Vagina (tissue), 2 donors: ENCODE data around the gene BCAS4. TPM values are rescaled to one million over a fixed set of nuclear protein-coding genes. Genes with fewer than 3 reads are reported as not detected.
"Not testable (repeated sequence)": the region's sequence is repeated elsewhere in the genome, so short reads cannot be mapped to it uniquely, and the experiment has no call there.

Source experiments
- DNase-seq, 2 donors: peaks; one replicate each; pipeline ENCODE4 v3.0.0-alpha.2; 2017; ENCODE audit errors: extremely low spot score in 2 of 2
- H3K27ac ChIP-seq: fragments of 200-600 bp; sonication (generic); one replicate; pipeline ENCODE4 v1.5.1; 2019
- H3K27me3 ChIP-seq: fragments of 200-600 bp; sonication (generic); one replicate; pipeline ENCODE4 v1.5.1; 2019
- H3K36me3 ChIP-seq, 2 donors: fragments of 200-600 bp; sonication (generic); one replicate each; pipeline ENCODE4 v1.5.1; 2017 to 2019
- H3K4me1 ChIP-seq: fragments of 200-600 bp; sonication (generic); one replicate; pipeline ENCODE4 v1.5.1; 2019
- H3K4me3 ChIP-seq, 2 donors: fragments of 200-600 bp; sonication (generic); 1 replicate in 1 of 2; 2 replicates in 1 of 2; pipeline ENCODE4 v1.5.1; 2016 to 2019
- H3K9me3 ChIP-seq: fragments of 200-600 bp; sonication (generic); one replicate; pipeline ENCODE4 v1.5.1; 2019
- POLR2A ChIP-seq, 2 donors: fragments of 450-650 bp; IDR thresholded peaks; one replicate each; pipeline ENCODE4 v1.6.1; 2017; ENCODE audit warnings: antibody characterized with exemption in 2 of 2, mild to moderate bottlenecking in 2 of 2, moderate library complexity in 2 of 2
- POLR2AphosphoS5 ChIP-seq, 2 donors: sonication (generic); formaldehyde crosslinking; IDR thresholded peaks; one replicate each; pipeline ENCODE4 v1.9.0; 2017; ENCODE audit warnings: antibody characterized with exemption in 2 of 2, mild to moderate bottlenecking in 2 of 2, low read depth in 1 of 2; ENCODE audit not compliant: insufficient read depth in 1 of 2
- intact Hi-C: fragments of 100-400 bp; cut with DNase I; formaldehyde crosslinking; loops from one replicate; pipeline ENCODE4 v1.15.1; 2023
- total RNA-seq: library from RNA; depleted of rRNA; stranded (reverse); fragments of >200 nt; gene quantifications from one replicate; pipeline ENCODE4 v1.2.3, GENCODE V29; 2016
- TF ChIP-seq, protein P1 (sequence below), 3 experiments: fragments of 450-650 bp in 2 of 3; fragments of 200-600 bp in 1 of 3; sonication (generic) in 1 of 3; IDR thresholded peaks; one replicate each; pipeline ENCODE4 v1.5.1; 2017 to 2019; ENCODE audit warnings: antibody characterized with exemption in 3 of 3, mild to moderate bottlenecking in 2 of 3, moderate library complexity in 2 of 3

BCAS4 gene
- total RNA-seq, 1 donor from 2014 or later = 1.7 TPM

DNA sequence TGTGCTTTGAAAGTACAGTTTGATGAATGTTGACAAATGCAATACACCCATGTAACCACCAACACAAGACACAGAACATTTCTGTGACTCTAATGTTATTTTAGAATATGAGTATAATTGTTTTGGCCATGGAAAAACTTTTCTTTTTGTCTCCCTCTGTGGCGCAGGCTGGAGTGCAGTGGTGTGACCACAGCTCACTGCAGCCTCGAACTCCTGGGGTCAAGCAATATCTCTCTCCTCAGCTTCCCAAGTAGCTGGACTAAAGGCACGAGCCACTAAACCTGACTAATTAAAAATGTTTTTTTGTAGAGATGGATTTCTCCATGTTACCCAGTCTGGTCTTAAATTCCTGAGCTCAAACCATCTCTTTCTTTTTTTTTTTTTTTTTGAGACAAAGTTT lies 20.3 kb upstream of the BCAS4 start:
- Histone ChIP-seq H3K27ac (no peak overlapping the region), H3K36me3 (no peaks in the 10 kb centered on the region), H3K4me1 (no peaks in the 10 kb centered on the region), H3K9me3 (no peaks in the 10 kb centered on the region), H3K4me3 (no peak overlapping the region), H3K27me3 (no peaks in the 10 kb centered on the region)
- intact Hi-C loops = no loop called here
- TF ChIP-seq POLR2AphosphoS5 (IDR thresholded peaks at IDR 0.05; ENCODE audit: insufficient read depth in 1 of 2, low read depth in 1 of 2) (no peak), POLR2A (IDR thresholded peaks at IDR 0.05) (no peak)
- TF ChIP-seq, protein P1, sequence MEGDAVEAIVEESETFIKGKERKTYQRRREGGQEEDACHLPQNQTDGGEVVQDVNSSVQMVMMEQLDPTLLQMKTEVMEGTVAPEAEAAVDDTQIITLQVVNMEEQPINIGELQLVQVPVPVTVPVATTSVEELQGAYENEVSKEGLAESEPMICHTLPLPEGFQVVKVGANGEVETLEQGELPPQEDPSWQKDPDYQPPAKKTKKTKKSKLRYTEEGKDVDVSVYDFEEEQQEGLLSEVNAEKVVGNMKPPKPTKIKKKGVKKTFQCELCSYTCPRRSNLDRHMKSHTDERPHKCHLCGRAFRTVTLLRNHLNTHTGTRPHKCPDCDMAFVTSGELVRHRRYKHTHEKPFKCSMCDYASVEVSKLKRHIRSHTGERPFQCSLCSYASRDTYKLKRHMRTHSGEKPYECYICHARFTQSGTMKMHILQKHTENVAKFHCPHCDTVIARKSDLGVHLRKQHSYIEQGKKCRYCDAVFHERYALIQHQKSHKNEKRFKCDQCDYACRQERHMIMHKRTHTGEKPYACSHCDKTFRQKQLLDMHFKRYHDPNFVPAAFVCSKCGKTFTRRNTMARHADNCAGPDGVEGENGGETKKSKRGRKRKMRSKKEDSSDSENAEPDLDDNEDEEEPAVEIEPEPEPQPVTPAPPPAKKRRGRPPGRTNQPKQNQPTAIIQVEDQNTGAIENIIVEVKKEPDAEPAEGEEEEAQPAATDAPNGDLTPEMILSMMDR (IDR thresholded peaks at IDR 0.05) = no peak
- DNase-seq = no peak

- no peak overlapping the region for H3K4me3 ChIP-seq
- no peaks in the 10 kb centered on the region for H3K9me3 ChIP-seq
- TF ChIP-seq POLR2AphosphoS5 (IDR thresholded peaks at IDR 0.05; ENCODE audit: insufficient read depth in 1 of 2, low read depth in 1 of 2) = no peak
- TF ChIP-seq POLR2A (IDR thresholded peaks at IDR 0.05) = no peak
- TF ChIP-seq, protein P1 (IDR thresholded peaks at IDR 0.05) = no peak
- DNase-seq = peak in 1 of 2 donors; percentile 44
- no peaks in the 10 kb centered on the region for H3K4me1 ChIP-seq
- no peaks in the 10 kb centered on the region for H3K27me3 ChIP-seq
- intact Hi-C loops = no loop called here
- H3K27ac ChIP-seq = no peak overlapping the region
- no peaks in the 10 kb centered on the region for H3K36me3 ChIP-seq
Observed at GRCh38 chr20:50776122-50776817, 18.6 kb upstream of the BCAS4 start.

DNA sequence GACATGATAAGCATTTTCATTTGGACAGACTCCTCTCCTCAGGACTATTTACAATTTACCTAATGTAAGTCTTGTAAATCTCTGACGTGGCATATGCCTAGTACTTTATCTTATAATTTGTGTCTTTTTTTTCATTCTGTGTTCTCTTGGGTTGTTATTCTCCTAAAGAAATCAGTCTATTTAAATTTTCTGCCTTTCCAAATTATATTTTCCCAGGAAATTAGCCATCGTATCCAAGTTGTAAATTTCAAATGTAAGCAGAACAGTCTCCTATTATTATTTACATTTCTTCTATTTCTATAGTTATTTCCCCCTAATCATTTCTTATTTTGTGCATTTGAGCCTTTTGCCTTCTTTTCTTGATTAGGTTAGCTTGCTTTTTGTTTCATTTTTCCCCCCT lies 17.5 kb upstream of the BCAS4 start:
- no peak for TF ChIP-seq POLR2A (IDR thresholded peaks at IDR 0.05)
- TF ChIP-seq, protein P1 (IDR thresholded peaks at IDR 0.05) = no peak
- no peak for TF ChIP-seq POLR2AphosphoS5 (IDR thresholded peaks at IDR 0.05; ENCODE audit: insufficient read depth in 1 of 2, low read depth in 1 of 2)
- Histone ChIP-seq H3K27ac (no peak overlapping the region), H3K4me1 (no peaks in the 10 kb centered on the region), H3K36me3 (no peaks in the 10 kb centered on the region), H3K4me3 (no peak overlapping the region), H3K9me3 (no peaks in the 10 kb centered on the region), H3K27me3 (no peaks in the 10 kb centered on the region)
- DNase-seq = no peak
- intact Hi-C loops = no loop called here

GRCh38 chr20:50778994-50779393 lies 15.9 kb upstream of the BCAS4 start:
- H3K36me3 ChIP-seq, H3K4me3 ChIP-seq, intact Hi-C loops, H3K4me1 ChIP-seq, H3K27me3 ChIP-seq, DNase-seq, H3K9me3 ChIP-seq, H3K27ac ChIP-seq: not testable (repeated sequence)

GRCh38 chr20:50783390-50783789 lies 11.5 kb upstream of the BCAS4 start:
- no peaks in the 10 kb centered on the region for H3K36me3 ChIP-seq
- no peak overlapping the region for H3K4me3 ChIP-seq
- intact Hi-C loops = no loop called here
- H3K4me1 ChIP-seq = peaks cover 4% of the 10 kb centered on the region
- H3K27me3 ChIP-seq = no peaks in the 10 kb centered on the region
- no peak overlapping the region for H3K27ac ChIP-seq
- DNase-seq = no peak
- TF ChIP-seq POLR2A (IDR thresholded peaks at IDR 0.05) (no peak), POLR2AphosphoS5 (IDR thresholded peaks at IDR 0.05; ENCODE audit: insufficient read depth in 1 of 2, low read depth in 1 of 2) (no peak)
- TF ChIP-seq, protein P1 (IDR thresholded peaks at IDR 0.05) = no peak
- no peaks in the 10 kb centered on the region for H3K9me3 ChIP-seq
